Ascending aorta (tissue), 2 donors: ENCODE results near the gene FOXM1. TPM values are rescaled to one million over a fixed set of nuclear protein-coding genes. Genes with fewer than 3 reads are reported as not detected.

Experiments
- DNase-seq, 2 donors: peaks; one replicate each; pipeline ENCODE4 v3.0.0-alpha.2; 2019; ENCODE audit warnings: low spot score in 2 of 2
- H3K27ac ChIP-seq, 2 donors: fragments of 200-600 bp; sonication (generic); one replicate each; pipeline ENCODE4 v1.5.1; 2016 to 2017; ENCODE audit warnings: mild to moderate bottlenecking in 1 of 2
- H3K27me3 ChIP-seq: fragments of 200-600 bp; sonication (generic); one replicate; pipeline ENCODE4 v1.5.1; 2017
- H3K36me3 ChIP-seq, 2 donors: fragments of 200-600 bp; sonication (generic); one replicate each; pipeline ENCODE4 v1.5.1; 2016
- H3K4me1 ChIP-seq, 2 donors: fragments of 200-600 bp; sonication (generic); one replicate each; pipeline ENCODE4 v1.5.1; 2016 to 2017; ENCODE audit warnings: mild to moderate bottlenecking in 1 of 2
- H3K4me3 ChIP-seq, 2 donors: fragments of 200-600 bp; sonication (generic); one replicate each; pipeline ENCODE4 v1.5.1; 2016 to 2017; ENCODE audit warnings: mild to moderate bottlenecking in 1 of 2
- H3K9me3 ChIP-seq, 2 donors: fragments of 200-600 bp; sonication (generic); one replicate each; pipeline ENCODE4 v1.5.1; 2016
- intact Hi-C: fragments of 100-400 bp; cut with DNase I; formaldehyde crosslinking; loops from one replicate; pipeline ENCODE4 v1.15.1; 2023
- total RNA-seq: library from RNA; depleted of rRNA; stranded (reverse); fragments of >200 nt; gene quantifications from one replicate; pipeline ENCODE4 v1.1.0, GENCODE V29; 2016
- TF ChIP-seq, protein P1 (sequence below), 3 experiments: fragments of 200-600 bp in 2 of 3; fragments of 450-650 bp in 1 of 3; sonication (generic) in 2 of 3; IDR thresholded peaks; one replicate each; pipeline ENCODE4 v1.5.1; 2016 to 2019; ENCODE audit warnings: antibody characterized with exemption in 3 of 3, mild to moderate bottlenecking in 1 of 3, moderate library complexity in 1 of 3

The FOXM1 gene
- total RNA-seq, 1 donor from 2014 or later, result not detected

DNA sequence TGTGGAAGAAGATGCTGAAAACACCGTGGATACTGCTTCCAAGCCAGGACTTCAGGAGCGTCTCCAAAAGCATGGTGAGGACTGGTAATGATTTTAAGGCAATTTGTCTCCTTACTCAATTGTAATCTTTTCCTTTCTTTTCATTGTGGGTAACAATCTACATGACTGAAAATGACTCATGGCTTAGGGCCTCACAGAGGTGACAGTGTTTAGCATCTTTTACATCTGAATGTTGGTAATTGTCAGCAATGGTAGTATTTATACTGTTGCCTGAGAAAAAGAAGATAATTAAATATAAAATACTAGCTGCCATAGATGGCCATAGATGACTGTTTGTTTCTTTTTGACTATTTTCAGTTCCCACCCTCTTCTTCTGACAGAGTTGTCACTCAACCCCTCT is 45.4 kb upstream of the FOXM1 start:
- H3K27ac ChIP-seq, result no peak overlapping the region
- no peaks in the 10 kb centered on the region for H3K27me3 ChIP-seq
- H3K4me1 ChIP-seq, result no peaks in the 10 kb centered on the region
- H3K4me3 ChIP-seq, result no peak overlapping the region
- peaks cover 25 to 61% of the 10 kb centered on the region in 2 donors for H3K36me3 ChIP-seq
- H3K9me3 ChIP-seq, result no peaks in the 10 kb centered on the region
- DNase-seq, result no peak
- intact Hi-C loops, result no loop called here
- TF ChIP-seq, protein P1, sequence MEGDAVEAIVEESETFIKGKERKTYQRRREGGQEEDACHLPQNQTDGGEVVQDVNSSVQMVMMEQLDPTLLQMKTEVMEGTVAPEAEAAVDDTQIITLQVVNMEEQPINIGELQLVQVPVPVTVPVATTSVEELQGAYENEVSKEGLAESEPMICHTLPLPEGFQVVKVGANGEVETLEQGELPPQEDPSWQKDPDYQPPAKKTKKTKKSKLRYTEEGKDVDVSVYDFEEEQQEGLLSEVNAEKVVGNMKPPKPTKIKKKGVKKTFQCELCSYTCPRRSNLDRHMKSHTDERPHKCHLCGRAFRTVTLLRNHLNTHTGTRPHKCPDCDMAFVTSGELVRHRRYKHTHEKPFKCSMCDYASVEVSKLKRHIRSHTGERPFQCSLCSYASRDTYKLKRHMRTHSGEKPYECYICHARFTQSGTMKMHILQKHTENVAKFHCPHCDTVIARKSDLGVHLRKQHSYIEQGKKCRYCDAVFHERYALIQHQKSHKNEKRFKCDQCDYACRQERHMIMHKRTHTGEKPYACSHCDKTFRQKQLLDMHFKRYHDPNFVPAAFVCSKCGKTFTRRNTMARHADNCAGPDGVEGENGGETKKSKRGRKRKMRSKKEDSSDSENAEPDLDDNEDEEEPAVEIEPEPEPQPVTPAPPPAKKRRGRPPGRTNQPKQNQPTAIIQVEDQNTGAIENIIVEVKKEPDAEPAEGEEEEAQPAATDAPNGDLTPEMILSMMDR (IDR thresholded peaks at IDR 0.05), result no peak

DNA sequence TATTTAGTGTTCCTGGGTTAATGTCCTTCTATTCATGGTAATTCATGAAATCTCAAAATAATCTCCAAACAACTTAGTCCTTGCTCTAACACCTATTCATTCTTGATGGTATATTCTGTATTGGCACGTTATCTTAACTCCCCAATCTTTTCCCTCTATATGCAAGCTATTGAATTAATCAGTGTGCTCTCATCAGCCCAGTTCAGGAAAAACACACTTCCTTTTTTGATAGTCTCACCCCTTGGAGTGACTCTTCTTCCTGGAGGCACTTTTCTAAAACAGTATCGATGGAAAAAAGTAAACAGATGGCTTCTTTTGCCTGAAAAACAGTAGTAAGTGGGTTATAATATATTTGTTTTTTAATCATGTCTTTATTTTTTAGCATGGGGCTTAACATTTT is 42.3 kb upstream of the FOXM1 start:
- no peaks in the 10 kb centered on the region for H3K4me1 ChIP-seq
- intact Hi-C loops, result no loop called here
- no peak for DNase-seq
- peaks cover 24 to 47% of the 10 kb centered on the region in 2 donors for H3K36me3 ChIP-seq
- H3K27me3 ChIP-seq, result no peaks in the 10 kb centered on the region
- no peak overlapping the region for H3K27ac ChIP-seq
- H3K9me3 ChIP-seq, result no peaks in the 10 kb centered on the region
- H3K4me3 ChIP-seq, result no peak overlapping the region
- TF ChIP-seq, protein P1 (IDR thresholded peaks at IDR 0.05), result no peak

DNA sequence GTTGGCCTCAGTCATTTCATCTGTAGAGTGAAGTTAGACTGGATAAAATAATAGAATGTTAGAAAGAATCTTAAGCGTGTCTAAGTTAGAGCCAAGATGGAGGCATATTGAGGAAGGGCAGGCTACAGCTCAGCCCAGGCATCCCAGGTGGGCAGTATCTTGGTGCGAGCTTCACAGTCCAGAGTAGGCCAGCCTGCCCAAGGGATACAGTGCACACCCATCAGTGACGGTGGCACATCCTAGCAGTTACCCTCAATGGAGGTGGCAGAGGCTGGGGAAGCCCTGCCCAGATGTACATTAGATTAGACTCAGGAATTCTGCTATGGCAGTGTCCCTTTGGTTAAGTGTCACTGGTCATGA is 35.2 kb upstream of the FOXM1 start:
- Histone ChIP-seq H3K27me3 (no peaks in the 10 kb centered on the region), H3K4me1 (no peaks in the 10 kb centered on the region), H3K36me3 (peaks cover 13 to 54% of the 10 kb centered on the region in 2 donors), H3K27ac (no peak overlapping the region), H3K9me3 (no peaks in the 10 kb centered on the region), H3K4me3 (no peak overlapping the region)
- TF ChIP-seq, protein P1 (IDR thresholded peaks at IDR 0.05), result no peak
- DNase-seq, result no peak
- intact Hi-C loops, result no loop called here

DNA sequence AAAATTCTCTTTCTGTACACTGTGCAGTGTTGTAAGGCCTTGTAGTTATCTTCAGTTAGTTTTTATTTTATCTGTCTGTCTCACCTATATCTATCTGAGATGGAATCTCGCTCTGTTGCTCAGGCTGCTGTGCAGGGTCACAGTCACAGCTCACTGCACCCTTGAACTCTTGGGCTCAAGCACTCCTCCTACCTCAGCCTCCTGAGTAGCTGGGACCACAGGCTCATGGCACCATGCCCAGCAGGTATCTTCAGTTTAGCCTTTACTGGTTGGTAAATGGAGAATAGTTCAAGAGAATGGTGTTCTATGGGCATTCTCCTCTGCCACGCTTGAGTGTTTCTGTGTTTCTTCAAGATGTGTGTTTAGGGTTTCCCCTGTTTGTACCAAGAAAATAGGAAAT is 27.3 kb upstream of the FOXM1 start:
- H3K4me1 ChIP-seq, result peaks cover 0 to 5% of the 10 kb centered on the region in 2 donors

DNA sequence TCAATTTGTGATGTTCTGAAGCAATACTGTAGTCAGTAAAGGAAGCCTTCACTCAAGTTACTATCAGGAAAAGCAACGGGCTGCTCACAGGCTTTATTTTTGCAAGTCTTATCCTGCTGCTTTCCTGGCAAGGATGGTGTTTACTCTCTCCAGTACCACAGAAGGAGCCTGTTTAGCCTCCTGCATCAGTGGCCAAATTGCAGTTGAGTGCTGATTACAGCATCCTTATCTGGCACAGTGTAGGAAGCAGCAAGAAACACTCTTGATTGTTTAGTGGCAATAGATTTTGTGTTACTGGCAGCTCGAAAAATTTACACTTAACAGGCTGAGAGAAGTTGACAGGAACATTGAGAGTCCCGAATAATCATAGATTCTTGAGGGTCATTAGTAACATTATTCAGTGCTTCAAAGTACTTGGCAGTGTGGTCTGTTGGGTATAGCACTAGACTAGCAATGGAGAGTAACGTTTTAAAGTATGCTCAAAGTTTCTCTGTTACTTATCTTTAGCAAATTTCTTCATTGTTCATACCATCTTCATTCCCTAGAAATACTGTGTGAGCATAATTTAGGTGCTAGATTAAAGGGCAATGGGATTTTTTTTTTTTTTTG is 25.4 kb upstream of the FOXM1 start:
- intact Hi-C loops, result no loop called here
- H3K36me3 ChIP-seq, result no peaks in the 10 kb centered on the region
- no peaks in the 10 kb centered on the region for H3K9me3 ChIP-seq
- TF ChIP-seq, protein P1 (IDR thresholded peaks at IDR 0.05), result no peak
- DNase-seq, result no peak
- peaks cover 0 to 5% of the 10 kb centered on the region in 2 donors for H3K4me1 ChIP-seq
- H3K27me3 ChIP-seq, result no peaks in the 10 kb centered on the region
- H3K4me3 ChIP-seq, result no peak overlapping the region
- no peak overlapping the region for H3K27ac ChIP-seq

More for the DNA sequence above, 27.3 kb upstream of the FOXM1 start:
- TF ChIP-seq, protein P1 (IDR thresholded peaks at IDR 0.05), result no peak
- Histone ChIP-seq H3K4me3 (no peak overlapping the region), H3K9me3 (no peaks in the 10 kb centered on the region), H3K27ac (no peak overlapping the region), H3K36me3 (peaks cover 0 to under 1% of the 10 kb centered on the region in 2 donors), H3K27me3 (no peaks in the 10 kb centered on the region)
- DNase-seq, result no peak
- intact Hi-C loops, result no loop called here

DNA sequence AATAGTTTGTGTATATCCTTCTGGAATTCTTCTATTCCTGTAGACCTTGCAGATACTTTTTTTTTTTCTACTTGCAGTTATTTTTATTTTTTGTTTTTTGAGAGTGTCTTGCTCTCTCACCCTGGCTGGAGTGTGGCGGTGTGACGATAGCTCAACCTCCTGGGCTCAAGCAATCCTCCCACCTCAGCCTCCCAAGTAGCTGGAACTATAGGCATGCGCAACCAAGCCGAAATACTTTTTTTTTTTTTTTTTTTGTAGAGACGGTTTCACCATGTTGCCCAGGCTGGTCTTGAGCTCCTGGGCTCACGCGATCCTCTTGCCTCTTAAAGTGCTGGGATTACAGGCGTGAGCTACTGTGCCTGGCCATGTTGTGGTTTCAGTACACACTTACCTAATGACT is 23.7 kb upstream of the FOXM1 start:
- no peak for DNase-seq
- Histone ChIP-seq H3K9me3 (no peaks in the 10 kb centered on the region), H3K4me3 (no peak overlapping the region), H3K4me1 (peaks cover 0 to 12% of the 10 kb centered on the region in 2 donors), H3K36me3 (no peaks in the 10 kb centered on the region), H3K27me3 (no peaks in the 10 kb centered on the region), H3K27ac (no peak overlapping the region)
- intact Hi-C loops, result no loop called here
- TF ChIP-seq, protein P1 (IDR thresholded peaks at IDR 0.05), result no peak
